ENCODE data around the gene INPP5D.
"Not testable (repeated sequence)": the region's sequence is repeated elsewhere in the genome, so short reads cannot be mapped to it uniquely, and the experiment has no call there.

The INPP5D gene

DNA sequence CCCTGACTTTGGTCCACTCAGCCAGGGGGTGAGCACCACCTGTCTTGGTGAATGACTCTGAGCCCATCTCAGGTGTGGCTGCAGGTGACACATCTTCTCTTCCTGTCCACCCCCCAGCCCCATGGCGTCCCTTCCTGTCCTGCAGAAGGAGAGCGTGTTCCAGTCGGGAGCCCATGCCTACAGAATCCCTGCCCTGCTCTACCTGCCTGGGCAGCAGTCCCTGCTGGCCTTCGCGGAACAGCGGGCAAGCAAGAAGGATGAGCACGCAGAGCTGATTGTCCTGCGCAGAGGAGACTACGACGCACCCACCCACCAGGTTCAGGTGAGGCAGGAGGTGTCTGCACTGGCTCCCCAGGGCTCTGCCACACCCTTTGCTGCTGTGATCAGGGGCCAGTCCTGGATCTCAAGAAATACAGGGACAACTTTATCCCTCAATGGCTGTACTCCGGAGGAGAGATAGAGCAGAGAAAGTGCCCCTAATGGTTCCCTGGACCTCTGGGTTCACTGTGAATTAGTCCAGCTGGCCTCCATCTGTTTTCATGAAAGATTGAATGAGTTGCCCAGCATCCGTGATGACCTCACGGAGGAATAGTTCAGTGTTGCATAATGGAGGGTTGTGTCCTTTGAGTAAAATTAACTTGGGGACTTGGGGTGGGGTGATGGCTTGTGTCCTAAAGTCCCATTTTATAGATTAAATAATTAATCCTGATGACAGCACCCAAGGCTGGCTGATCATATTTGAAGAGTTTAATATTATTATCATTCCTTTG is 27.4 kb upstream of the INPP5D start, which contains the start of gene NEU2:
TSS of gene NEU2 (plus strand) at position 122 of the 770 bp plus-strand sequence. CDS start at position 122, 0 bp downstream.
- no peak for ATAC-seq
- no peak for DNase-seq

GRCh38 chr2:233033672-233034071 is 26.5 kb upstream of the INPP5D start:
- peak; percentile 65 for ATAC-seq
- DNase-seq, result peak; percentile 20

DNA sequence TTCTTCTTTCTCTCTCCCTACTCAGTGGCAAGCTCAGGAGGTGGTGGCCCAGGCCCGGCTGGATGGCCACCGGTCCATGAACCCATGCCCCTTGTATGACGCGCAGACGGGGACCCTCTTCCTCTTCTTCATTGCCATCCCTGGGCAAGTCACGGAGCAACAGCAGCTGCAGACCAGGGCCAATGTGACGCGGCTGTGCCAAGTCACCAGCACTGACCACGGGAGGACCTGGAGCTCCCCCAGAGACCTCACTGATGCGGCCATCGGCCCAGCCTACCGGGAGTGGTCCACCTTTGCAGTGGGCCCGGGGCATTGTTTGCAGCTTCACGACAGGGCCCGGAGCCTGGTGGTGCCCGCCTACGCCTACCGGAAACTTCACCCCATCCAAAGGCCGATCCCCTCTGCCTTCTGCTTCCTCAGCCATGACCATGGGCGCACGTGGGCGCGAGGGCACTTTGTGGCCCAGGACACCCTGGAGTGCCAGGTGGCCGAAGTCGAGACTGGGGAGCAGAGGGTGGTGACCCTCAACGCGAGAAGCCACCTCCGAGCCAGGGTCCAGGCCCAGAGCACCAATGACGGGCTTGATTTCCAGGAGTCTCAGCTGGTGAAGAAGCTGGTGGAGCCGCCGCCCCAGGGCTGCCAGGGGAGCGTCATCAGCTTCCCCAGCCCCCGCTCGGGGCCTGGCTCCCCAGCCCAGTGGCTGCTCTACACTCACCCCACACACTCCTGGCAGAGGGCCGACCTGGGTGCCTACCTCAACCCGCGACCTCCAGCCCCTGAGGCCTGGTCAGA is 25.9 kb upstream of the INPP5D start:
- DNase-seq (no peak), ATAC-seq (no peak)

DNA sequence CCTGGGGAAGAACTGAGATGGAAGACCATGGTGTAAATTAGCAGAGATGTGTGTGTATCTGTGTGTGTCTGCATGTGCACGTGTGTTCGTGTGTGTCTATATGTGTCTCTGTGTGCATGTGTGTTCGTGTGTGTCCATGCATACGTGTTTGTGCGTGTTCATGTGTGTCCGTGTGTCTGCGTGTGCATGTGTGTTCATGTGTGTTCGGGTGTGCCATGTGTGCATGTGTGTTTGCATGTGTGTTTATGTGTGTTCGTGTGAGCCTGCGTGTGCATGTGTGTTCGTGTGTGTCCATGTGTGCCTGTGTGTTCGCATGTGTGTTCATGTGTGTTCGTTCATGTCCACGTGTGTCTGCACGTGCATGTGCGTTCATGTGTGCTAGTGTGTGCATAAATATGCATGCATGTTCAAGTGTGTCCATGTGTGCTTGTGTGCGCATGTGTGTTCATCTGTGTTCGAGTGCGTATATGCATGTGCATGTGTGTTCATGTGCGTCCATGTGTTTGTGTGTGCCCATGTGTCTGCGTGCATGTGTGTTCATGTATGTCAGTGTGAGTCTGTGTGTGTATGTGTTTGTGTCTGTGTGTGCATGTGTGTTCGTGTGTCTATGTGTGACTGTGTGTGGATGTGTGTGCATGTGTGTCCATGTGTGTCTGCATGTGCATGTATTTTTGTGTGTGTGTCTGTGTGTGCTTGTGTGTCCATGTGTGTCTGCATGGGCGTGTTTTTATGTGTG is 24.5 kb upstream of the INPP5D start:
- ATAC-seq, result no peak
- no peak for DNase-seq

DNA sequence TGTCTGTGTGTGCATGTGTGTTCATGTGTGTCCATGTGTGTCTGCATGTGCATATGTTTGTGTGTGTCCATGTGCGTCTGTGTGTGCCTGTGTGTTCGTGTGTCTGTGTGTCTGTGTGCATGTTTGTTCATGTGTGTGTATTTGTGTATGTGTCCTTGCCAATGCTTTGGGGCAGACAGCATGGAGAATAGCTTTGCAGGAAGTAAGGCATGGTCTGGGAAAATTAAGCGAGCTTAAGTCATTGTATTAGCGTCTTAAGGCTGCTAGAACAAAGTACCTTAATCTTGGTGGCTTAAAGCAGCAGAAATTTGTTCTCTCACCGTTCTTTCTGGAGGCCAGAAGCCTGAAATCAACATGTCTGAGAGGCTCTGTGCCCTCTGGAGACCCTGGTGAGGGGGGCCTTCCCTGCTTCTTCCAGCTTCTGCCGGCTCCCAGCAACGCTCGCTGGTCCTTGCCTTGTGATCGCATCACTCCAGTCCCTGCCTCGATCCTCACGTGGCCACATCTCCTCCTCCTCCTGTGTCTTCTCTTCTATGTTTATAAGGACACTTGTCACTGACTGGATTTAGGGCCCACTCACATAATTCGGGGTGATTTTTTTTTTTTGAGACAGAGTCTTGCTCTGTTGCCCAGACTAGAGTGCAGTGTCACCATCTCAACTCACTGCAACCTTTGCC is 23.8 kb upstream of the INPP5D start:
- ATAC-seq, result no peak
- no peak for DNase-seq

- no peak for ATAC-seq
- no peak for DNase-seq
These were observed 23.1 kb upstream of the INPP5D start for GRCh38 chr2:233037078-233037477.

DNA sequence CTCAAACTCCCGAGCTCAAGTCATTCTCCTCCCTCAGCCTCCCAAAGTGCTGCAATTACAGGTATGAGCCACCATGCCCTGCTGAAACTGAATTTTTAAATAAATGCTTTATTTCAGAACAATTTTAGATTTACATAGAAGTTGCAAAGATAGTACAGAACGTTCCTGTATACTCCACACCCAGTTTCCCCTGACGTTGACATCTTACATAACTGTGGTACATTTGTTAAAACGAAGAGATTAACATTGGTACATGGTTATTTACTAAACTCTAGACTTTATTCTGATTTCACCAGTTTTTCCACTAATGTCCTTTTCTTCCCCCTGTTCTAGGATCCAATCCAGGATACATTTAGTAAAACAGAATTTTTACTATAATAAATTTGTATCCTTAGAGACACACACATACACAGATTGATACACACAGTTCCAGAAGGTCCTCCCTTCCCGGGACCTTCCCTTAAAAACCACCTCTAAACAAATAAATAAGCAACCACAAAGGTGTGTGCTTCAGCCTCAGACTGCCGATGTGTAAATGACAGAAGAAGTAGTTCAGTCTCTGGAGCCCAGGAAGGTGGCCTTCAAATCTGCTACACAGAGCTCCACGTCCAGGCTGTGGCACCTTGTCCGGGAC is 20.8 kb upstream of the INPP5D start:
- ATAC-seq (no peak), DNase-seq (no peak)

DNA sequence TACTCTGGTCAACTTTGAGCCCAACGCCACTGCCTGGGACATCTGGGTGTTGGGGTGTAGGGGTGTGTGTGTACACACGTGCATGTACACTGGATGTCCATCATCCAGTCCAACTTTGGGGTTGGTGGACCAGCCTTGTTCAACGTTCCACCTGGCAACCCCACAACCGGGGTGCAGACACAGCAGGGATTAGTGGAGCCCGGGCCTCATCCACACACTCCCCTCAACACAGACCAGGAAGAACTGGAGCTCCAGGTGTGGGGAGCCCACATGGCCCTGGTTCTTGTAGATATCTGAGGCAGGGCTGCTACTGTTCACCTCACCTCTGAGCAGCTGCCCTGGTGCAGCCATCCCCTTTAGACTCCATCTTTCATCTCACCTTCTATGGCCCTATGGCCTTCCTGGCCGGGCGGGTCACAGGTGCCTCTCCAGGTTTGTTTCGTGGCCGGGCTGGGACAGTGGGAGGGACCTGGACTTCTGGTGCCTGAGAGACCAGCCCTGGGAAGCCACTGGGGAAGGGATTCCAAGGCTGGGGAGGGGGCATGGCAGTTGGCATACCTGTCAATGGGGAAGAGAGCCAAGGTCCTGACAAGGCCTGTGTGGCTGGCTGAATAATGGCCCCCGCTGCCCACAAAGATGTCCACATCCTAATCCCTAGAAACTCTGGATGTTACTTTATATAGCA is 20.2 kb upstream of the INPP5D start:
- no peak for DNase-seq
- ATAC-seq, result no peak

- no peak for DNase-seq
- no peak for ATAC-seq
These were observed 19.6 kb upstream of the INPP5D start for GRCh38 chr2:233040571-233040970.

- DNase-seq (no peak), ATAC-seq (no peak)
These were observed 18.3 kb upstream of the INPP5D start for GRCh38 chr2:233041722-233042323.

- DNase-seq, result no peak
- no peak for ATAC-seq
These were observed 17.6 kb upstream of the INPP5D start for GRCh38 chr2:233042549-233042948.

DNA sequence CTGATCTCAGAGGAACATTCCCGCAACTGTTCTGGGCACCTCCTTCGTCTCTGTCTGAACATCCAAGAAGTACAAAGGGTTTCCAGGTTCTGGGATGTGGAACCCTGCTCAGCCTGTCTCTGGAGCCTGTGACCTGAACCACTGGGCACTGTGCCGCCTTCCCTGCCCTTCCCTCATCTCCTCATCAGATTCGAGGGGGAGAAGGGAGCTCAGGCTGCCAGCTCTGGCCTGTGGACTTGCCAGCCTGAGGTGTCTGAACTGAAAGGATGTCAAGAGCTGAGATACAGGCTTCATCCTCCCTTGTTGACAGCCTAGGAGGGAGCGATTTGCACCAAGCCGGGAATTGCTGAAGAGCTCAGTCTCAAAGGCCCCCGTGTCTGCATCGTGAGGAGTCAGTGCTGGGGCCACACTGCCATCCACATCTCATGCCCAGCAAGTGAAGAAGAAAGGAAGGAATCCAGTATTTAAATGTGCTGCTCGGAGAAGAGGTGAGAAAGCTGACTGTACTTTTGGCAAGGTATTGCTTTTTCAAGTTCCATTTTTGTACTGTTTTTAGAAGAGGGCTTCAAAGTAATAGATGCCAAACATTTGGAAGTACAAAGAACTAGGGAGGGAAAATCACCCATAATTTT is 15.1 kb upstream of the INPP5D start:
- no peak for ATAC-seq
- DNase-seq, result no peak

DNA sequence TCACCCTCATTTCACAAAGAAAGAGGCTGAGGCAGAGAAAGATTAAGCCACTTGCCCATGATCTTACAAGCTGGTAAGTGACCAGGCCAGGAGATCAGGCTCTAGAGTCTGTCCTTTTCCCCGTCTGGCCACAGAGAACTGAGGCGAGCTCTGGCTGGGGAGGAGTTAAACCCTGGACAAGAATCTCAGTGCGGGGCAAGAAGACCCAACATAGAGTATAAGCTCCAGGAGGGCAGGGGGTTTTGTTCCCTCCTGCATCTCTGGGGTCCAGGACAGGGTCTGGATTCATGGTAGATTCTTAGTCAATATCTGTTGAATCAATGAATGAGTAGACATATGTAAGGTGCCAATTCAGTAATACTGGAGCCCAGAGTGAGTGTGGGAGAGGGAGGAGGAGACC is 12.9 kb upstream of the INPP5D start:
- ATAC-seq (no peak), DNase-seq (no peak)

DNA sequence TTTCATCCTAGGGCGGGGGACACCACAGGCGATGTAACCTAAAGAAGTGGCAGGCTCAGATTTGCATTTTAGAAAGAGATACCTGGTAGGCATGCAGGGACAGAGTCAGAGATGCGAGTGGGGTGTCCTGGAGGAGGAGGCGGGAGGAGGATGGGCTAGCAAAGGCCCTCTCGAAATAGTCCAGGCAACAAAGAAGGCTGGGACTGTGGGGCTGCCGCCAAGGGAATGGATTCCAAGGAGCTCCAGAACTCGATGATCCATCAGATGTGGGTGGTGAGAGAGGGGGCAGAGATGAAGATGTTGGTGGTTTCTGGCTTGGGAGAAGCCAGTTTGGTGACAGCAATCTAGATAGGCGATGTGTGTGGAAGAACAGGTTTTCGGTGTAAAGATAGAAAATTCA is 12.5 kb upstream of the INPP5D start:
- ATAC-seq (no peak), DNase-seq (no peak)

DNA sequence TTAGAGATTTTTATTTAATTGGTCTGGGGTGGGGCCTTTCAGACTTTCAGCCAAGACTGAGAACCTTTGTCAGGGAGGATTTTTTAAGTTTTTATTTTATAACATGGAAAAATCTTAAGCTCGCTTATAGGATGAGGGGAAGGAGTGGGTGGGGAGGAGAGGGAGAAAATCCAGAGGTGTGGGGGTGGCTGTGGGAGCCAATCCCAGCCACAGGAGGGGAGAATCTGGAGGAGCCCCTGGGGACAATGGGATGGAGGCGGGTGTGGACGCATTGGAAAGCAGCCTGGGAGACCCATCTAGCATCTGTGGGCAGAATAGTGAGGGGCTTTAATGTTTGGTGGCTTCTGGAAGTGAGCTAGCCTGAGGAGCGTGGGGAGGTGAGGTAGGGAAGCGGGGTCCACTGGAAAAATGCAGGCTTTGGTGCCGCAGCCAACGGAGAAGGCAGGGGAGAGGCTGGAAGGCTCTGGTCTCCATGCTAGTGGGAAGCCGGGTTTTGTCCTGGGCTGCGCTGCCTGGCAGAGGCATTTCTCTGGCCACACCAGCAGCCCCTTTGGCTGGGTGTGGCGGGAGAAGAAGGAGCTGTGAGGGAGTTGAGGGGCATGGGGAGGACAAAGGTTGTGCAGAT is 11.5 kb upstream of the INPP5D start:
- ATAC-seq (peak; percentile 34), DNase-seq (no peak)

DNA sequence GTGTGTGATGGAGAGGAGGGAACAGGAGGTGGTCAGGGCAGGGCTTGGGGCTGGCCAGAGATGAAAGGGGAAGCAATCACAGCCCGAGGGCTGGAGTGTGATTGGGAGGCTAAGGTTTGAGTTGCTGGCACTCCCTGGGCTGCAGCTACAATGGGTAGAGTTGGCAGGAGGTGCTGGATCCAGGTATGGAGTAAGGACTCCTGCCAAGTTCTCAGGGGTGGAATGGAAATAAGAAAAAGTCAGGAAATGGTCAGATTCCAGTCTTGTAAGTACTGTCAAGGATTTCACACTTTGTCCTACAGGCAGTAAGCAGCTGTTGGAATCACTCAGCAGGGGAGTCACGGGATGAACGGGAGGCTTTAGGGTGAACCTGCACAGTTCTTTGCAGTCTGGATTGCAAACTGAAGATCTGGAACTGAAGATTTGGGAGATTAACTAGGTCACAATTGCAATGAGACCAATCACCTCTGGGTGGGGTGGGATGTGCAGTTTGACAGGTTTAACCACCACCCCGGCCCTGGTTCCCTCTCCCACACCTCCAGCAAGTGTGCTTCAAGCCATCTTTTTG is 10.9 kb upstream of the INPP5D start:
- DNase-seq (no peak), ATAC-seq (no peak)

GRCh38 chr2:233051241-233052149 is 8.6 kb upstream of the INPP5D start:
- ATAC-seq, result no peak

GRCh38 chr2:233052517-233052916 is 7.6 kb upstream of the INPP5D start:
- DNase-seq, ATAC-seq: not testable (repeated sequence)

More at GRCh38 chr2:233051241-233052149, 8.6 kb upstream of the INPP5D start:
- no peak for DNase-seq

Measured in stimulated activated naive CD8-positive, alpha-beta T cell treated with anti-CD3 and anti-CD28 coated beads, Interleukin-15, Interleukin-2, amounts not matched to agents 100 U/mL and 50 U/mL, for 24 hours (primary cell).